ENCODE measurements around the gene SPIRE1.

Gene SPIRE1

GRCh38 chr18:12579775-12580174 is 78.1 kb downstream of the SPIRE1 start:
- H3K27ac ChIP-seq = no peak overlapping the region
- H3K79me2 ChIP-seq (ENCODE audit: insufficient read depth, low read depth) = no peaks in the 10 kb centered on the region
- H3K36me3 ChIP-seq (ENCODE audit: insufficient read depth) = no peaks in the 10 kb centered on the region
- H2AFZ ChIP-seq (ENCODE audit: low read depth) = no peak overlapping the region
- no peaks in the 10 kb centered on the region for H4K20me1 ChIP-seq (ENCODE audit: insufficient read depth)
- H3K9ac ChIP-seq = no peak overlapping the region
- TF ChIP-seq, protein P1, sequence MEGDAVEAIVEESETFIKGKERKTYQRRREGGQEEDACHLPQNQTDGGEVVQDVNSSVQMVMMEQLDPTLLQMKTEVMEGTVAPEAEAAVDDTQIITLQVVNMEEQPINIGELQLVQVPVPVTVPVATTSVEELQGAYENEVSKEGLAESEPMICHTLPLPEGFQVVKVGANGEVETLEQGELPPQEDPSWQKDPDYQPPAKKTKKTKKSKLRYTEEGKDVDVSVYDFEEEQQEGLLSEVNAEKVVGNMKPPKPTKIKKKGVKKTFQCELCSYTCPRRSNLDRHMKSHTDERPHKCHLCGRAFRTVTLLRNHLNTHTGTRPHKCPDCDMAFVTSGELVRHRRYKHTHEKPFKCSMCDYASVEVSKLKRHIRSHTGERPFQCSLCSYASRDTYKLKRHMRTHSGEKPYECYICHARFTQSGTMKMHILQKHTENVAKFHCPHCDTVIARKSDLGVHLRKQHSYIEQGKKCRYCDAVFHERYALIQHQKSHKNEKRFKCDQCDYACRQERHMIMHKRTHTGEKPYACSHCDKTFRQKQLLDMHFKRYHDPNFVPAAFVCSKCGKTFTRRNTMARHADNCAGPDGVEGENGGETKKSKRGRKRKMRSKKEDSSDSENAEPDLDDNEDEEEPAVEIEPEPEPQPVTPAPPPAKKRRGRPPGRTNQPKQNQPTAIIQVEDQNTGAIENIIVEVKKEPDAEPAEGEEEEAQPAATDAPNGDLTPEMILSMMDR (conservative IDR thresholded peaks at IDR 0.05; ENCODE audit: low read depth, low read length) = no peak
- H3K27me3 ChIP-seq (ENCODE audit: insufficient read depth, low read depth) = no peaks in the 10 kb centered on the region
- no peak overlapping the region for H3K4me3 ChIP-seq (IDR thresholded peaks at IDR 0.05; ENCODE audit: insufficient read depth, low read depth, low read length)
- no peak overlapping the region for H3K4me2 ChIP-seq
- H3K4me1 ChIP-seq (ENCODE audit: low read depth, poor library complexity, severe bottlenecking) = no peaks in the 10 kb centered on the region

GRCh38 chr18:12577848-12578247 is 80.1 kb downstream of the SPIRE1 start:
- Histone ChIP-seq H4K20me1 (ENCODE audit: insufficient read depth) (no peaks in the 10 kb centered on the region), H3K27me3 (ENCODE audit: insufficient read depth, low read depth) (no peaks in the 10 kb centered on the region), H3K9ac (no peak overlapping the region), H3K4me2 (no peak overlapping the region), H3K4me3 (IDR thresholded peaks at IDR 0.05; ENCODE audit: insufficient read depth, low read depth, low read length) (no peak overlapping the region), H2AFZ (ENCODE audit: low read depth) (no peak overlapping the region), H3K36me3 (ENCODE audit: insufficient read depth) (no peaks in the 10 kb centered on the region), H3K4me1 (ENCODE audit: low read depth, poor library complexity, severe bottlenecking) (no peaks in the 10 kb centered on the region), H3K27ac (no peak overlapping the region), H3K79me2 (ENCODE audit: insufficient read depth, low read depth) (no peaks in the 10 kb centered on the region)
- TF ChIP-seq, protein P1 (conservative IDR thresholded peaks at IDR 0.05; ENCODE audit: low read depth, low read length) = no peak

GRCh38 chr18:12574494-12575185 is 83.3 kb downstream of the SPIRE1 start:
- H3K4me1 ChIP-seq (ENCODE audit: low read depth, poor library complexity, severe bottlenecking) = no peaks in the 10 kb centered on the region
- no peaks in the 10 kb centered on the region for H3K36me3 ChIP-seq (ENCODE audit: insufficient read depth)
- H3K79me2 ChIP-seq (ENCODE audit: insufficient read depth, low read depth) = no peaks in the 10 kb centered on the region
- H3K9ac ChIP-seq = no peak overlapping the region
- no peaks in the 10 kb centered on the region for H3K27me3 ChIP-seq (ENCODE audit: insufficient read depth, low read depth)
- TF ChIP-seq, protein P1 (conservative IDR thresholded peaks at IDR 0.05; ENCODE audit: low read depth, low read length) = no peak
- no peak overlapping the region for H3K4me3 ChIP-seq (IDR thresholded peaks at IDR 0.05; ENCODE audit: insufficient read depth, low read depth, low read length)
- no peaks in the 10 kb centered on the region for H4K20me1 ChIP-seq (ENCODE audit: insufficient read depth)
- no peak overlapping the region for H3K4me2 ChIP-seq
- H2AFZ ChIP-seq (ENCODE audit: low read depth) = no peak overlapping the region
- H3K27ac ChIP-seq = no peak overlapping the region

DNA sequence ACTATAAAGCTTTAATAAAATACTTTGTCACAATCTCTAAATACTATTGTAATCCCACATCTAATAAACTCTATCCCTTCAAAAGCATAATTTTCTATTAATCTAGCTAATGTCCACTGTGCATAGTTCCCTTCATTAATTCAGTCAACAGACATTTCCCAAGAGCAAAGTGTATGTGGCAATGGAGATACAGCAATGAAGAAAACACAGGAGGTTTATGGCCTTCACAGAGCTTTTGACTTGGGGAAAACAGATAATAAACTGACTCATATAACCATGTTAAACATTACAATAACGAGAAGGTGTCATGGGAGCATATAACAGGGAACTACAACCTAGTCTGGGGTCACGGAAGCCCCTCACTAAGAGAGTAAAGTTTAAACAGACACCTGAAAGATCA is 86.3 kb downstream of the SPIRE1 start:
- Histone ChIP-seq H3K4me3 (IDR thresholded peaks at IDR 0.05; ENCODE audit: insufficient read depth, low read depth, low read length) (no peak overlapping the region), H3K4me1 (ENCODE audit: low read depth, poor library complexity, severe bottlenecking) (no peaks in the 10 kb centered on the region), H3K9ac (no peak overlapping the region), H2AFZ (ENCODE audit: low read depth) (no peak overlapping the region), H3K4me2 (no peak overlapping the region), H3K27ac (no peak overlapping the region), H3K79me2 (ENCODE audit: insufficient read depth, low read depth) (no peaks in the 10 kb centered on the region), H4K20me1 (ENCODE audit: insufficient read depth) (no peaks in the 10 kb centered on the region), H3K36me3 (ENCODE audit: insufficient read depth) (no peaks in the 10 kb centered on the region), H3K27me3 (ENCODE audit: insufficient read depth, low read depth) (no peaks in the 10 kb centered on the region)
- TF ChIP-seq, protein P1 (conservative IDR thresholded peaks at IDR 0.05; ENCODE audit: low read depth, low read length) = no peak

Data from KMS-11 (cell line).